Activated CD8-positive, alpha-beta memory T cell treated with anti-CD3 and anti-CD28 coated beads, Interleukin-2, amount 50 U/mL, for 24 hours (primary cell): ENCODE measurements around the gene DCST1.
A peak's percentile ranks its signal among the peaks of the same experiment; 100 is the strongest.

ENCODE experiments used
- DNase-seq: peaks from one replicate; pipeline ENCODE4 v3.0.0-alpha.2; 2020; ENCODE audit errors: extremely low read depth

Gene DCST1

GRCh38 chr1:155052439-155053395, 19.1 kb downstream of the DCST1 start:
- no peak for DNase-seq

DNA sequence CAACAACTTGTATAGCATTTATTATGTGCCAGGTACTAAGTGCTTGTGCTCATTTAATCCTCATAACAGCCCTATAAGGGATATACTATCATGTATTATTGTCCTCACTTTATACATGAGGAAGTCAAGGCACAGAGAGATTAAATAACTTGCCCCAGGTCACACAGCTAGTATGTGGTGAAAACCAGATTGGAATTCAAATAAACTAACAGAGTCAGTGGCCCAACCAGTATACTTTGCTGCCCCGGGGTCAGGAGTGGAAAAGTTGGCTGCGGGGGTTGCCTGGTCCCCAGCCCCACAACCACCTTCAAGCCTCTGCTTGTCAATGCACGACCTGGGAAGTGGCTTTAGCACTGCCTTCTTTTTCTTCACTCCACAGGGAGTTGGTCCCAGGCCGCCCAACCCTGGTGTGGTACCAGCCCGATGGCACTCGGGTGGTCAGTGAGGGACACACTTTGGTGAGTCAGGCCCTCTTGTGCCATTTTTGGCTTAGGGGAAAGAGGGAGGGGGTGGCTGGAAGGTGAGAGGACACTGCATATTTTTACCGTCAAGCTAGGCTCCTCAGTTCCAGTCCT, 20.0 kb downstream of the DCST1 start:
- DNase-seq: no peak

GRCh38 chr1:155057104-155057503, 23.5 kb downstream of the DCST1 start:
- no peak for DNase-seq

DNA sequence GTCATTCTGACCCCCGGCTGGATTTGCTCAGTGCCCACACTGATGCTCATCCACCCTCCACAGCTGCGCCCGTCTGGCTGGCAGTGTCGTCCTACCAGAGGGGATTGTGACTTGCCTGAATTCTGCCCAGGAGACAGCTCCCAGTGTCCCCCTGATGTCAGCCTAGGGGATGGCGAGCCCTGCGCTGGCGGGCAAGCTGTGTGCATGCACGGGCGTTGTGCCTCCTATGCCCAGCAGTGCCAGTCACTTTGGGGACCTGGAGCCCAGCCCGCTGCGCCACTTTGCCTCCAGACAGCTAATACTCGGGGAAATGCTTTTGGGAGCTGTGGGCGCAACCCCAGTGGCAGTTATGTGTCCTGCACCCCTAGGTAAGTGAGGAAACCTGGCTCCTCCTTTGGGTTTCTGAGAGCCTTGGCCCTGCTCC, 24.2 kb downstream of the DCST1 start:
- no peak for DNase-seq

- no peak for DNase-seq
Observed at GRCh38 chr1:155060736-155061135, 27.1 kb downstream of the DCST1 start.

- DNase-seq: peak; percentile 85
Observed at GRCh38 chr1:155061381-155062150, 27.9 kb downstream of the DCST1 start.

- no peak for DNase-seq
Observed at GRCh38 chr1:155062151-155062686, 28.6 kb downstream of the DCST1 start.

DNA sequence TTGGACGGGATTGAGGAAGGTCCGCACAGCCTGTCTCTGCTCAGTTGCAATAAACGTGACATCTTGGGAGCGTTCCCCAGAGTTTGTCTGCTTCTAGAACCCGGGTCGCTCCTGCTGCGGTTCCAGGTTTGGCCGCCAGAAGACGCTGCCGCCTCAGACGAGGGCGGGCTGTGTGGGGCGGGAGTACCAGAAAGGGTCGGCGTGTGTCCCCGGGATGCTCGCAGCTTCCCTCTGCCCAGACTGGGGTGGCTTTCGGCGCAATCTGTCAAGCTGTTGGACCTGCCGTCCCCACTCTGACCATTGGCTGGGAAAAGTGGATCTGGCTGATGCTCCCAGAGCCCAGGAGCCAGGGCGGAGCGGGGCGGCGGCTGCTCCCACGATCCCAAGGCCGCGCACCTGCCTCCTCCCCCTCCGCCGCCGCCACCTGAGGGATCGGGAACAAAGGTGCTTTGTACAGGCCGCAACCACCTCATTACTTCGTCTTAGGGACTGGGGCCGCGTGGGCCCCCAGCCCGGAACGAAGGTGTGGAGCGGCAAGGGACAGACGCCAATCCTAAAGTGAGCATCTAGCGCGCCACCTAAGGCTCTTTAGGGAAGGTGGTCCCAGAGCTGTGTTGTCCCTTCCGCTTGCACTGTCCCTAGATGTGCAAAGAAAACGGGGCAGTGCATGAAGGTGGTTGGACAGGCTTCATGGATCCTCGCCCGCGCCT, 29.2 kb downstream of the DCST1 start:
- DNase-seq: peak; percentile 37

- DNase-seq: peak; percentile 62
Observed at GRCh38 chr1:155063550-155064110, 30.0 kb downstream of the DCST1 start, which contains the start of gene EFNA4. TSS of gene EFNA4 (plus strand) at chr1:155063740. CDS start at chr1:155063824, 84 bp downstream.

DNA sequence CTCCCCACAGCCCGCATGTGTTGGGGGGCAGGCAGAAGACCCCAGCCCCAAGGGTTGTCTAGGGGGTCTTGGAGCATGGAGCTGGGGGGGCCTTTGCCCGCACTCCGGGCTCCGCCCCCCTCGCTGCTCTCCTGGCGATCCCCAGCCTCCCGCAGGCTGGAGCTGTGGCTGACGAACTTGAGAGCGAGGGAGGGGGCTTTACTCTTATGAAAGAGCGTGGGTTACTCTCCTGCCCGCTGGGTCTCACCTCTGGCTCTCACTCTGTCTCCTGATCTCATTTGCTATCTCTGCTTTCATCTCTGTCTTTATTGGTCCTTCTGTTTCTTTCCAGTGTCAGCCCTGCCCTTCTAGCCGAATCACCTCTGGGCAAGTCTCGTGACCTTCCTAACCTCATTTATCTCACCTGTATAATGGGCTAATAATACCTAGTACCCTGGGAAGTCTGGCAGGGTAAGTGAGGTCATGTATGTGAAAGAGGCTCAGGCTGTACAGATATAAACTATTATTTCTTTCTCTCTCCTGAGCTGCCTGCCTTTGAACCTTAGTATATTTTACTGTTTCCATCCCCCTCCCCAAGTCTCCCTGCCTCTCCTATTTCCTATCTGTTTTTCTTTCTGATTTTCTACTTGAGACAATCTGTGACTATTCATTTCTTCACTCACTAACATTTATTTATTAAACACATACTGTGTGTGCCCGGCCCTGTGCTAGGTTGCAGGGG, 30.6 kb downstream of the DCST1 start:
- DNase-seq: no peak

DNA sequence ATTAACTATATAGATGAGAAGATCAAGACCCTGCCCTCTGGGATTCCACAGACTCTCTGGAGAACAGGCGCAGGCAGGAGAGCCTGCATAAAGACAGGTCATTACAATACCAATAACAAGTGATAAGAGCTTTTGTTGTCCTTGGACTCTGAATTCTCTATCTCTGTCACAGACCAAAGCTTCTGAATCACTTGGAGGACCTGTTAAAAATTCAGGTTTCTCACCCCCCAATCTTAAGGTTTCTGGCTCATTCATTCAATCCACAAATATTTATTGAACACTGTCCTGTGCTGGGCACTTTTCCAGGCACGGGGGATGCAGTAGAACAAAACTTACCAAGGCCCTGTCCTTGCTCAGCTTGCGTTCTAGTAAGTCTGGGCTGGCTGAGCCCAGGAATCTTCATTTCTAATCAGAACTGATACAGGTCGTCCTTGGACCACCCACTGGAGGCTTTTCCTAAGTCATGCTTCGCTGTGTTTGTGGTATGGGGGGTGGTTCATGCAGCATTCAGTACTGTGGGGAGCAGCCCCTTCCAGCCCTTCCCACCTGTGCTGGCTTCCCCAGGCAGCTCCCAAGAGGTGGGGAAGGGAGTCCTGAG, 31.3 kb downstream of the DCST1 start:
- no peak for DNase-seq

- DNase-seq: no peak
Observed at GRCh38 chr1:155066777-155067176, 33.2 kb downstream of the DCST1 start.

DNA sequence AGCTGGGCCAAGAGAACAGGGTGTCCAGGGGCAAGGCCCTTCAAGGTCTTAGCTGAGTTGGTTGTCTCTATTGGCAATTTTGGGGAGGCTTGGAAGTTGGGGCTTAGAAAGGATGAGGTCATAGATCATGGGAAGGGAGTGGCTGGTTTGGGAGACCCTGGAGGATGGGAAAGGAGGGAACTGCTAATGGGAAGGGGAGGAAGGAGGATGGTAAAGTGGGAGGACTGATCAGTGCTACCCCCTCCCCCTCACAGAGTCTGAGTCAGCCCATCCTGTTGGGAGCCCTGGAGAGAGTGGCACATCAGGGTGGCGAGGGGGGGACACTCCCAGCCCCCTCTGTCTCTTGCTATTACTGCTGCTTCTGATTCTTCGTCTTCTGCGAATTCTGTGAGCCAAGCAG, 35.0 kb downstream of the DCST1 start:
- DNase-seq: no peak

- DNase-seq: no peak
Observed at GRCh38 chr1:155069551-155070157, 36.0 kb downstream of the DCST1 start.

GRCh38 chr1:155070158-155070621, 36.6 kb downstream of the DCST1 start:
- no peak for DNase-seq

GRCh38 chr1:155070721-155071569, 37.3 kb downstream of the DCST1 start:
- DNase-seq: peak; percentile 53

- DNase-seq: no peak
Observed at GRCh38 chr1:155071701-155072100, 38.1 kb downstream of the DCST1 start.

GRCh38 chr1:155072531-155073289, 39.1 kb downstream of the DCST1 start:
- DNase-seq: no peak
